ENCODE measurements around the gene ACOT7. TPM values are rescaled to one million over a fixed set of nuclear protein-coding genes. Genes with fewer than 3 reads are reported as not detected.

ACOT7 gene
- total RNA-seq, 4 donors from 2014 or later: 5.6 to 55.0 (median 31.0) TPM

DNA sequence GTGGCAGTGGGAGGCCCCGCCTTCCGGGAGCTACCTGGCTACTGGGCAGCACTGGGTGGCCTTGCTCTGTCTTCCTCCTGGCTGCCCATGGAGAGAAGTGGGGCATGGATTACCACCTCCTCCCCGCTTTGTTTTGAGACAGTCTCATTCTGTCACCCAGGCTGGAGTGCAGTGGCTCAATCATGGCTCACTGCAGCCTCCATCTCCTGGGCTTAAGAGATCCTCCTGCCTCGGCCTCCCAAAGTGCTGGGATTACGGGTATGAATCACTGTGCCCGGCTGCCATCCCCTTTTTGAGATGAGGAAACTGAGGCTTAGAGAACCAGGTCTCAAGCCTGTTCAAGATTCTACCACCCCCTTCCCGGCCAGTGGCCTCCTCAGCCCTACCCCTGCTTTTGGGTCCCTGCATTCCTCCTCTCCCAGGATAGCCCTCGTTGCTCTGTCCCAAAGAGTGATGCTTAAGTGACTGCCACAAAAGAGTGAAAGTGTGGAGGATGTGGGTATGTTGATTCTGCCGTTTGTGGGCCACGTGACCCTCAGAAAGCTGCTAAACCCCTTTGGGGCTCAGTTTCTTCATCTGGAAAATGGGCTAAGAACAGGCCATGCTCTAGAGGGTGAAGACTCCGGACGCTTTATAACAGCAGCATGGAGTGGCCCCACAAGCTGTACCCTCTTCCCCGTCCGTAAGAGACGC is 141.7 kb downstream of the ACOT7 start:
- H3K4me3 ChIP-seq: no peak overlapping the region
- H3K9me3 ChIP-seq: no peaks in the 10 kb centered on the region
- H3K27ac ChIP-seq: no peak overlapping the region
- TF ChIP-seq POLR2AphosphoS5 (IDR thresholded peaks at IDR 0.05): no peak
- TF ChIP-seq POLR2A (IDR thresholded peaks at IDR 0.05): no peak
- no peak for TF ChIP-seq EP300 (IDR thresholded peaks at IDR 0.05; ENCODE audit: low read depth)
- TF ChIP-seq, protein P1, sequence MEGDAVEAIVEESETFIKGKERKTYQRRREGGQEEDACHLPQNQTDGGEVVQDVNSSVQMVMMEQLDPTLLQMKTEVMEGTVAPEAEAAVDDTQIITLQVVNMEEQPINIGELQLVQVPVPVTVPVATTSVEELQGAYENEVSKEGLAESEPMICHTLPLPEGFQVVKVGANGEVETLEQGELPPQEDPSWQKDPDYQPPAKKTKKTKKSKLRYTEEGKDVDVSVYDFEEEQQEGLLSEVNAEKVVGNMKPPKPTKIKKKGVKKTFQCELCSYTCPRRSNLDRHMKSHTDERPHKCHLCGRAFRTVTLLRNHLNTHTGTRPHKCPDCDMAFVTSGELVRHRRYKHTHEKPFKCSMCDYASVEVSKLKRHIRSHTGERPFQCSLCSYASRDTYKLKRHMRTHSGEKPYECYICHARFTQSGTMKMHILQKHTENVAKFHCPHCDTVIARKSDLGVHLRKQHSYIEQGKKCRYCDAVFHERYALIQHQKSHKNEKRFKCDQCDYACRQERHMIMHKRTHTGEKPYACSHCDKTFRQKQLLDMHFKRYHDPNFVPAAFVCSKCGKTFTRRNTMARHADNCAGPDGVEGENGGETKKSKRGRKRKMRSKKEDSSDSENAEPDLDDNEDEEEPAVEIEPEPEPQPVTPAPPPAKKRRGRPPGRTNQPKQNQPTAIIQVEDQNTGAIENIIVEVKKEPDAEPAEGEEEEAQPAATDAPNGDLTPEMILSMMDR (IDR thresholded peaks at IDR 0.05): no peak
- H3K4me1 ChIP-seq: peaks cover 3 to 16% (median 13%) of the 10 kb centered on the region in 4 donors
- DNase-seq: no peak
- no peaks in the 10 kb centered on the region for H3K36me3 ChIP-seq
- WGBS, 2 donors (ENCODE audit: low coverage in 1 of 2): 74 to 80% methylated on average over 1 to 15 of the region's 15 CpGs
- in situ Hi-C loops (cut with MboI; ENCODE audit: low pct_ligation_motif_present in 1 of 4, low pct_unique_long_range_greater_than_20kb in 1 of 4, low sequenced_read_pairs in 3 of 4): loop anchor here in 3 of 4 donors (5.0 to 10.0 kb wide), 3 partner anchors 90 to 153 kb away; no protein-coding TSS in a partner anchor
- peaks cover 59% of the 10 kb centered on the region for H3K27me3 ChIP-seq
- intact Hi-C loops (cut with DNase I; ENCODE audit: low total_unique reads): no loop called here

DNA sequence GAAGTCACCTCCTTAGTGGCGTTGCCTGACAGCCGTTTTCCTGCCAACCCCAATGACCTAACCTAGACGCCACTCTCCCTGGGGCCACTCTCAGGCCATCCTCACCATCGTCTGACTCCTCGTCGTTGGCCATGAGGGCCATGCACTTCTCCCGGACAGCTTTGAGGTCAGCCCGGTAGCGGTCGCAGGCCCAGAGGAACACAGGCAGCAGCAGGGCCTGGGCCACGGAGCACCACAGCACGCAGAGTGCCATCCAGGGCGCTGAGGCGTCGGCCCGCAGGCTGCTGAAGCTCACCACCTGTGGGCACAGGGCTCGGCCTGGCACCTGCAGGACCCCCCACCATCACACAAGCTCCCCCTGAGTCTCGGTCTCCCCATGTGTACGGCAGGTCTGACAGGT is 142.3 kb downstream of the ACOT7 start:
- Histone ChIP-seq H3K9me3 (no peaks in the 10 kb centered on the region), H3K27ac (no peak overlapping the region), H3K27me3 (peaks cover 65% of the 10 kb centered on the region), H3K4me3 (no peak overlapping the region), H3K36me3 (no peaks in the 10 kb centered on the region), H3K4me1 (peaks cover 3 to 22% (median 19%) of the 10 kb centered on the region in 4 donors)
- WGBS, 2 donors (ENCODE audit: low coverage in 1 of 2): 83% methylated on average over 16 of the region's 19 CpGs; no CpG with 5 or more reads in 1 of the 2 donors
- intact Hi-C loops (cut with DNase I; ENCODE audit: low total_unique reads) (no loop called here), in situ Hi-C loops (cut with MboI; ENCODE audit: low pct_ligation_motif_present in 1 of 4, low pct_unique_long_range_greater_than_20kb in 1 of 4, low sequenced_read_pairs in 3 of 4) (loop anchor here in 3 of 4 donors (5.0 to 10.0 kb wide), 3 partner anchors 91 to 154 kb away; no protein-coding TSS in a partner anchor)
- no peak for DNase-seq
- TF ChIP-seq EP300 (IDR thresholded peaks at IDR 0.05; ENCODE audit: low read depth) (no peak), POLR2A (IDR thresholded peaks at IDR 0.05) (no peak), POLR2AphosphoS5 (IDR thresholded peaks at IDR 0.05) (no peak)
- TF ChIP-seq, protein P1 (IDR thresholded peaks at IDR 0.05): no peak

DNA sequence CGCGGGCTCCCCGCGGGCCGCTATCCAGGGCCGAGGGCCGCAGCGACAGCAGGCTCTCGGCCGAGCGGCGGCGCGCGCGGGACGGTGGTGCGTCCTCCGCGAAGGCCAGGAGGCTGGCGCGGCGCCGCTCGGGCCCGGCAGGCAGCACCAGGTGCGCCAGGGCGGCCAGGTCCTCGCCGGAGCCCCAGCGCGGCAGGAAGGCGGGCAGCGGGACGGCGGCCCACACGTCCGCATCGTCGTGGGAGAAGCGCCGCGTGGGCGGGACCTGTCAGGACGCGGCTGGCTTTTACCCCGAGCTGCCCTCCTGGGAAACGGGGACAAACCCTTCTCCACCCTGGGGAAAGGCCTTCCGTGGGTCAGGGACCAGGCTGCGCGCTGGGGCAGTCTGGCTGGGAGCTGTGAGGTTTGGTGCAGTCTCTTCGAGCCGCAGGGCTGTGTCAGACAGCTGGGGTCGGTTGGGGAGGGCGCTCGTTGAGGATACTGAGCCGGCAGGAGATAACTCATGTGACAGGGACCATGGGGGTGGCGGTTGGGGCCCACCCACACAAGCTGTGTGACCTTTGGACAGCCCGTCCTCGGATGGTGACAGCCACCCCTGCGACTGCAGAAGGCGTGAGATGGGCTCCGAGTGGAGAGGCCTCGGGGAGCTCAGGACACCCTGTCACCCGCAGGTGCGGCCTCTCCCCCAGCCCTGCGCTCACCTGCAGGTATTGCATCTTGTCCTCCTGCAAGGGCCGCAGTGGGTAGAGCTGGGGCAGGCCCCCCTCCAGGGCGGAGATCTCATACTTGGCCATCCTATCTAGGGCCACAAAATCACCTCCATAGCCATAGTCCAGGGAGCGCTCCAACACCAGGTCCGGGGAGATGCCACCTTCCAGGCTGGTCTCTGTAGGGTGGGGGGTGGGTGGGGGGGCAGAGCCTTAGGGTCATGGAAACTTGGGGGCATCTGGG is 143.6 kb downstream of the ACOT7 start:
- WGBS, 2 donors (ENCODE audit: low coverage in 1 of 2): 42% methylated on average over 19 of the region's 71 CpGs; no CpG with 5 or more reads in 1 of the 2 donors
- H3K9me3 ChIP-seq: no peaks in the 10 kb centered on the region
- H3K27me3 ChIP-seq: peaks cover 77% of the 10 kb centered on the region
- TF ChIP-seq, protein P1 (IDR thresholded peaks at IDR 0.05): no peak
- TF ChIP-seq POLR2A (IDR thresholded peaks at IDR 0.05): no peak
- no peak for TF ChIP-seq POLR2AphosphoS5 (IDR thresholded peaks at IDR 0.05)
- TF ChIP-seq EP300 (IDR thresholded peaks at IDR 0.05; ENCODE audit: low read depth): no peak
- H3K36me3 ChIP-seq: no peaks in the 10 kb centered on the region
- H3K27ac ChIP-seq: no peak overlapping the region
- intact Hi-C loops (cut with DNase I; ENCODE audit: low total_unique reads): loop anchor here (5.0 kb wide), 2 partner anchors 92 to 157 kb away; no protein-coding TSS in a partner anchor
- in situ Hi-C loops (cut with MboI; ENCODE audit: low pct_ligation_motif_present in 1 of 4, low pct_unique_long_range_greater_than_20kb in 1 of 4, low sequenced_read_pairs in 3 of 4): loop anchor here (5.0 to 25.0 kb wide), 4 partner anchors 92 to 162 kb away; partner anchors contain the start of genes ESPN (in 1 of the 4) and HES2 (in 1 of the 4)
- DNase-seq: no peak
- no peak overlapping the region for H3K4me3 ChIP-seq
- H3K4me1 ChIP-seq: peaks cover 14 to 34% (median 31%) of the 10 kb centered on the region in 4 donors

All from transverse colon (tissue), 4 donors.